Cardiac muscle cell (in vitro differentiated cells and primary cell): ENCODE data around the gene FNDC5. TPM values are rescaled to one million over a fixed set of nuclear protein-coding genes. Genes with fewer than 3 reads are reported as not detected.

Experiments used
- DNase-seq, 2 donors: peaks; one replicate each; pipeline versions ENCODE4 v3.0.0 to v3.0.0-alpha.2; 2010 to 2017; ENCODE audit warnings: low read depth in 1 of 2, low spot score in 1 of 2
- H3K27ac ChIP-seq: fragments of 200-600 bp; sonication (generic); 2 replicates; pipeline ENCODE4 v1.5.1; 2016
- H3K27me3 ChIP-seq: fragments of 200-600 bp; sonication (generic); 2 replicates; pipeline ENCODE4 v1.6.0; 2016; ENCODE audit warnings: control low read depth
- H3K36me3 ChIP-seq: fragments of 200-600 bp; sonication (generic); 2 replicates; pipeline ENCODE4 v1.5.1; 2016; ENCODE audit warnings: control low read depth
- H3K4me1 ChIP-seq: fragments of 200-600 bp; sonication (generic); 2 replicates; pipeline ENCODE4 v1.8.1; 2017; ENCODE audit warnings: low read depth, mild to moderate bottlenecking, mixed run types
- H3K4me3 ChIP-seq: fragments of 200-600 bp; sonication (generic); 2 replicates; pipeline ENCODE4 v1.5.1; 2016; ENCODE audit warnings: mild to moderate bottlenecking
- H3K9me3 ChIP-seq: fragments of 200-600 bp; sonication (generic); 2 replicates; pipeline ENCODE4 v1.5.1; 2017; ENCODE audit warnings: low read depth, mild to moderate bottlenecking, control low read depth
- CTCF ChIP-seq: IDR thresholded peaks from 2 replicates; pipeline ENCODE4 v1.5.1; 2012; ENCODE audit warnings: low read depth, mild to moderate bottlenecking, low read length
- polyA plus RNA-seq: library from polyadenylated mRNA; unstranded; fragments of >200 nt; fragmentation: Nextera tagmentation; extraction: Ambion mirVana; gene quantifications from 2 replicates; pipeline ENCODE4 v1.2.1, GENCODE V29; 2016
- total RNA-seq: library from RNA; depleted of rRNA; stranded (reverse); fragments of >200 nt; gene quantifications from 2 replicates; pipeline ENCODE4 v1.2.3, GENCODE V29; 2016

Gene FNDC5
- total RNA-seq = 34.2 and 40.7 TPM in 2 replicates
- polyA plus RNA-seq = 18.0 and 37.4 TPM in 2 replicates

DNA sequence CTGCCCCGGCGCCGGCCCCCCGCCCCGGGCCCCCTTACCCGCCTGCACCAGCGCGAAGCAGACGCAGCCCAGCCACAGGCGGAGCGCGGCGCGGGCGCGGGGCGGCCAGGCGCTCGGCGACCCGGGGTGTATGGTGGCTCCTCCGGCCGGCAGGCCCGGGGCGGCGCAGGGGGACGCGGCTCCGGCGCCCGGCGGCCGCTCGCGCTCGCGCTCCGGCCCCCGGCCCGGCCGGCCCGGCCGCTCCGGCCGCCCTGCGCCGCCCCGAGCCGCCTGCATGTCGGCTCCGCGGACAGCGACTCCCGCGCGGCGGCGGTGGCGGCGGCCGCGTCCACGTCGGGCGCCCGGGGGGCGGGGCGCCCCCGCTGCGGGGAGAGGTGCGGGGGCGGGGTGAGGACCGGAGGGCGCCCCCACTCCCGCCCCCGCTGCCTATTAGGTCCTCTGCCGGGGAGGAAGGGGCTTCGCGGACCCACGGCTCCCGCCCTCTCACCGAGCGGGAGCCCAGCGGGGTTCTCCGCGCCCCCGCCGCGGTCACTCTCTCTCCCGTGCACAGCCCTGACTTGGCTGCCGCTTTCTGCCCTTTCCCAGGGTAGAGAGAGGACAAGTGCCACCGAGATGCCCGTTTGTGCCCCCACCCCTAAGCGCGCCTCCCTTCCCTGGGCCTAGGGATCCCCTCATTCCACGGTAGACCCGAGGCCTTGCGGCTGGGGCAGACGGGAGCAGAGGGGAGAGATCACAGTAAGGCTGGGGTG, at the start of gene FNDC5:
Gene FNDC5, minus strand, starts transcription at position 298 of the 749 bp plus-strand sequence.
- TF ChIP-seq CTCF = no peak
- DNase-seq = peak; percentile 43 to 82
- Histone ChIP-seq H3K4me3 (peak within 1 kb of the TSS; percentile 35), H3K27me3 (peaks cover 11% of the 10 kb centered on the region), H3K36me3 (no peaks in the 10 kb centered on the region), H3K4me1 (peaks cover 7% of the 10 kb centered on the region), H3K9me3 (no peaks in the 10 kb centered on the region), H3K27ac (no peak within 1 kb of the TSS)

- Histone ChIP-seq H3K4me3 (no peak overlapping the region), H3K27ac (no peak overlapping the region), H3K9me3 (no peaks in the 10 kb centered on the region), H3K36me3 (no peaks in the 10 kb centered on the region), H3K4me1 (peaks cover 7% of the 10 kb centered on the region), H3K27me3 (peaks cover 5% of the 10 kb centered on the region)
- TF ChIP-seq CTCF = no peak
- DNase-seq = peak in 1 of 2 donors; percentile 66
These were observed 49.4 kb upstream of the FNDC5 start for GRCh38 chr1:32919811-32920733.

DNA sequence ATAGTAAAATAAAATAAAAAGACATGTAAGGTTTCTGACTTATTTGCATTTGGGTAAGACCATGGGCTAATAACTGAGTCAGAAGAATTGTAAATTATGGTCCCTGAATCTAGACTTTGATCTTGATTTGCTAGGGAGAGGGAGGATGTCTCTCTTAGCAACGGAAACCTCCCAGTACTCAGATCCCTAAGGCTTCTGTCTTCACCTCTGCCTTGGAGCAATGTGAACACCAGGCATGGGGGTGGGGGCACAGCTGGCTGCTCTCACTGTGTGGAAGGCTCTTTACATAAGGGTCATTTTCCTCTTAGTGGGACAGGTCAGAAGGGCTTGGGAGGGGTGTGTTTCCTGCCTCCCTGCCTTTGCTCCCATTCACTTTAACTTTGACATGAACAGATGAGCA, 47.5 kb upstream of the FNDC5 start:
- no peak overlapping the region for H3K4me3 ChIP-seq
- H3K36me3 ChIP-seq = no peaks in the 10 kb centered on the region
- H3K4me1 ChIP-seq = no peaks in the 10 kb centered on the region
- H3K27me3 ChIP-seq = no peaks in the 10 kb centered on the region
- H3K9me3 ChIP-seq = no peaks in the 10 kb centered on the region
- H3K27ac ChIP-seq = no peak overlapping the region
- TF ChIP-seq CTCF = no peak
- peak in 1 of 2 donors; percentile 31 for DNase-seq

DNA sequence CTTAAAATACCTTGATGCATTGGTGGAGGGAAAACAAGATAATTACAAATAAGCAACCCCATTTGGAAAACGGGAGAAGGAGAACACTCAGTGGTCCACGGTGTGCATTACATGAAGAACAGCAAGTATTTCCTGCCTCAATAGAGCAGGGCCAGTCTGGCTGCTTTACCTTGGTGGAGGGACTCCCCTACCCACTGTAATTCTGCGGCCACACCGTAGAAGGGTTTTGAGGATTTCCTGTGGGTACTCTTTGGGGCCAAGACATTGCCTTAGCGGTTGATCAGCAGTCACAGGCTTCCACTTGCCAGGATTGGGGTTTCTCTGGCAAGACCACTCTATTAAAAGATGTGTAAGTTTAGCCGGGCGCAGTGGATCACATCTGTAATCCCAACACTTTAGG, 46.8 kb upstream of the FNDC5 start:
- Histone ChIP-seq H3K9me3 (no peaks in the 10 kb centered on the region), H3K4me3 (no peak overlapping the region), H3K36me3 (no peaks in the 10 kb centered on the region), H3K27ac (no peak overlapping the region), H3K27me3 (no peaks in the 10 kb centered on the region), H3K4me1 (no peaks in the 10 kb centered on the region)
- TF ChIP-seq CTCF = no peak
- no peak for DNase-seq

GRCh38 chr1:32915766-32916706, 45.3 kb upstream of the FNDC5 start:
- no peaks in the 10 kb centered on the region for H3K36me3 ChIP-seq
- TF ChIP-seq CTCF = no peak
- H3K9me3 ChIP-seq = no peaks in the 10 kb centered on the region
- no peak for DNase-seq
- no peak overlapping the region for H3K27ac ChIP-seq
- H3K4me1 ChIP-seq = no peaks in the 10 kb centered on the region
- H3K27me3 ChIP-seq = no peaks in the 10 kb centered on the region
- H3K4me3 ChIP-seq = no peak overlapping the region
